Keratinocyte (primary cell): ENCODE data around the gene NPRL2.
"Not testable (repeated sequence)": the region's sequence is repeated elsewhere in the genome, so short reads cannot be mapped to it uniquely, and the experiment has no call there.

Experiments
- EZH2 ChIP-seq: IDR thresholded peaks from one replicate; pipeline ENCODE4 v1.6.1; 2012; ENCODE audit warnings: inconsistent platforms, mild to moderate bottlenecking, low read length, moderate library complexity
- TF ChIP-seq, protein P1 (sequence below), 3 experiments: IDR thresholded peaks in 1 of 3; conservative IDR thresholded peaks in 1 of 3; optimal IDR thresholded peaks in 1 of 3; 2 replicates in 2 of 3; 3 replicates in 1 of 3; pipeline versions ENCODE3 to v1.5.1; 2011; ENCODE audit warnings: low read length in 3 of 3, mild to moderate bottlenecking in 3 of 3, moderate library complexity in 2 of 3, control low read depth in 1 of 3, inconsistent platforms in 1 of 3; ENCODE audit not compliant: insufficient read depth in 2 of 3; ENCODE audit errors: extremely low read depth in 1 of 3

DNA sequence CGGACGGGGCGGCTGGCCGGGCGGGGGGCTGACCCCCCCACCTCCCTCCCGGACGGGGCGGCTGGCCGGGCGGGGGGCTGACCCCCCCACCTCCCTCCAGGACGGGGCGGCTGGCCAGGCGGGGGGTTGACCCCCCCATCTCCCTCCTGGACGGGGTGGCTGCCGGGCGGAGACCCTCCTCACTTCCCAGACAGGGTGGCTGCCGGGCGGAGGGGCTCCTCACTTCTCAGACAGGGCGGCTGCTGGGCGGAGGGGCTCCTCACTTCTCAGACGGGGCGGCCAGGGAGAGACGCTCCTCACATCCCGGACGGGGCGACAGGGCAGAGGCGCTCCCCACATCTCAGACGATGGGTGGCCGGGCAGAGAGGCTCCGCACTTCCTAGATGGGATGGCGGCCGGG is 38.5 kb downstream of the NPRL2 start:
- TF ChIP-seq EZH2, result not testable (repeated sequence)
- TF ChIP-seq, protein P1, sequence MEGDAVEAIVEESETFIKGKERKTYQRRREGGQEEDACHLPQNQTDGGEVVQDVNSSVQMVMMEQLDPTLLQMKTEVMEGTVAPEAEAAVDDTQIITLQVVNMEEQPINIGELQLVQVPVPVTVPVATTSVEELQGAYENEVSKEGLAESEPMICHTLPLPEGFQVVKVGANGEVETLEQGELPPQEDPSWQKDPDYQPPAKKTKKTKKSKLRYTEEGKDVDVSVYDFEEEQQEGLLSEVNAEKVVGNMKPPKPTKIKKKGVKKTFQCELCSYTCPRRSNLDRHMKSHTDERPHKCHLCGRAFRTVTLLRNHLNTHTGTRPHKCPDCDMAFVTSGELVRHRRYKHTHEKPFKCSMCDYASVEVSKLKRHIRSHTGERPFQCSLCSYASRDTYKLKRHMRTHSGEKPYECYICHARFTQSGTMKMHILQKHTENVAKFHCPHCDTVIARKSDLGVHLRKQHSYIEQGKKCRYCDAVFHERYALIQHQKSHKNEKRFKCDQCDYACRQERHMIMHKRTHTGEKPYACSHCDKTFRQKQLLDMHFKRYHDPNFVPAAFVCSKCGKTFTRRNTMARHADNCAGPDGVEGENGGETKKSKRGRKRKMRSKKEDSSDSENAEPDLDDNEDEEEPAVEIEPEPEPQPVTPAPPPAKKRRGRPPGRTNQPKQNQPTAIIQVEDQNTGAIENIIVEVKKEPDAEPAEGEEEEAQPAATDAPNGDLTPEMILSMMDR (optimal IDR thresholded peaks at IDR 0.05 in 1 of 3, IDR thresholded peaks at IDR 0.05 in 1 of 3, conservative IDR thresholded peaks at IDR 0.05 in 1 of 3; ENCODE audit: extremely low read depth in 1 of 3, insufficient read depth in 2 of 3, low read length in 3 of 3), result not testable (repeated sequence)
